WI38 (cell line): ENCODE results near the gene INTS7.

Experiments used
- H3K4me3 ChIP-seq: 2 replicates; pipeline ENCODE4 v1.5.1; 2011; ENCODE audit warnings: low read depth, mild to moderate bottlenecking, control low read depth, low read length
- CTCF ChIP-seq: IDR thresholded peaks from 2 replicates; pipeline ENCODE4 v1.5.1; 2012; ENCODE audit warnings: low read depth, mild to moderate bottlenecking, control low read depth, low read length

INTS7 gene

GRCh38 chr1:211952299-211952698 lies 83.1 kb downstream of the INTS7 start:
- H3K4me3 ChIP-seq = no peak overlapping the region
- no peak for TF ChIP-seq CTCF

- no peak for TF ChIP-seq CTCF
- no peak overlapping the region for H3K4me3 ChIP-seq
These were observed 83.5 kb downstream of the INTS7 start for GRCh38 chr1:211951856-211952255.

- H3K4me3 ChIP-seq = no peak overlapping the region
- no peak for TF ChIP-seq CTCF
These were observed 87.0 kb downstream of the INTS7 start for GRCh38 chr1:211948377-211948776.

GRCh38 chr1:211947396-211948295 lies 87.7 kb downstream of the INTS7 start:
- no peak overlapping the region for H3K4me3 ChIP-seq
- no peak for TF ChIP-seq CTCF

GRCh38 chr1:211944733-211945500 lies 90.4 kb downstream of the INTS7 start:
- H3K4me3 ChIP-seq = no peak overlapping the region
- peak; percentile 60 for TF ChIP-seq CTCF

GRCh38 chr1:211942583-211942982 lies 92.8 kb downstream of the INTS7 start:
- H3K4me3 ChIP-seq = no peak overlapping the region
- TF ChIP-seq CTCF = no peak
